ENCODE data around the gene LVRN. TPM values are rescaled to one million over a fixed set of nuclear protein-coding genes. Genes with fewer than 3 reads are reported as not detected.

The LVRN gene, protein sequence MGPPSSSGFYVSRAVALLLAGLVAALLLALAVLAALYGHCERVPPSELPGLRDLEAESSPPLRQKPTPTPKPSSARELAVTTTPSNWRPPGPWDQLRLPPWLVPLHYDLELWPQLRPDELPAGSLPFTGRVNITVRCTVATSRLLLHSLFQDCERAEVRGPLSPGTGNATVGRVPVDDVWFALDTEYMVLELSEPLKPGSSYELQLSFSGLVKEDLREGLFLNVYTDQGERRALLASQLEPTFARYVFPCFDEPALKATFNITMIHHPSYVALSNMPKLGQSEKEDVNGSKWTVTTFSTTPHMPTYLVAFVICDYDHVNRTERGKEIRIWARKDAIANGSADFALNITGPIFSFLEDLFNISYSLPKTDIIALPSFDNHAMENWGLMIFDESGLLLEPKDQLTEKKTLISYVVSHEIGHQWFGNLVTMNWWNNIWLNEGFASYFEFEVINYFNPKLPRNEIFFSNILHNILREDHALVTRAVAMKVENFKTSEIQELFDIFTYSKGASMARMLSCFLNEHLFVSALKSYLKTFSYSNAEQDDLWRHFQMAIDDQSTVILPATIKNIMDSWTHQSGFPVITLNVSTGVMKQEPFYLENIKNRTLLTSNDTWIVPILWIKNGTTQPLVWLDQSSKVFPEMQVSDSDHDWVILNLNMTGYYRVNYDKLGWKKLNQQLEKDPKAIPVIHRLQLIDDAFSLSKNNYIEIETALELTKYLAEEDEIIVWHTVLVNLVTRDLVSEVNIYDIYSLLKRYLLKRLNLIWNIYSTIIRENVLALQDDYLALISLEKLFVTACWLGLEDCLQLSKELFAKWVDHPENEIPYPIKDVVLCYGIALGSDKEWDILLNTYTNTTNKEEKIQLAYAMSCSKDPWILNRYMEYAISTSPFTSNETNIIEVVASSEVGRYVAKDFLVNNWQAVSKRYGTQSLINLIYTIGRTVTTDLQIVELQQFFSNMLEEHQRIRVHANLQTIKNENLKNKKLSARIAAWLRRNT
- total RNA-seq (2022; extraction: Qiagen RNA extraction; ENCODE audit: low read depth): 0.07 to 0.19 TPM (median 0.17 TPM) in 5 replicates

DNA sequence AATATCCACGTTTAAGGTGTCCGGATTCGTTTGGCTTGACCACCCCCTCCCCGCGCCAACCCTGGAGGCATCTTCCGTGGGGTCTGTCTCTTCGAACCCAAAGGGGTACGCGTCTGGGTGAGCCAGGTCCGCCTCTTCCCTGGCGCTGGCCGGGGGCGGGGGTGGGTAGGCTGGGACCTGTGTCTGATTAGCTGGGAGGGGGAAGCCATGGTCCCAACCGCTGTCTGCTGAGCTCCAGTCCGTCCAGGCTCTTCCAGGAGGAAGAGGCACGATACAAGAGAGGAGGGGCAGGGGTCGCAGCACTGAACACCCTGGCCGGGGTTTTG is at the start of gene LVRN:
Gene LVRN (plus strand): TSS at position 237 of the 326 bp plus-strand sequence. CDS start 143 bp downstream, outside the sequence.

DNA sequence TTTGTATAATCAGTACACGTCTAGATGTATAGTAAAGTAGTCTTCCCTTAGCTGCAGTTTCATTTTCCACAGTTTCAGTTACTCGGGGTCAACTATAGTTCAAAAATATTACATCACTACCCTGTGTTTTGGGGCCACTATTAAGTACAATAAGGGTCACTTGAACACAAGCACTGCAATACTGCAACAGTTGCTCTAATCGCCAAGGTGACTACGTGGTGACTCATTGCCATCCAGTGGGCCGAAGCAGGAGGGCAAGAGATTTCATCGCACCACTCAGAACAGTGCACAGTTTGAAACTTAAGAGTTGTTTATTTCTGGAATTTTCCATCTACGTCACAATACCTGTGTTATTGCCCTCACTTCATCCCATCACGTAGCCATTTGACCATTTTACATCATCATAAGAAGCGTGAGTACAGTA is 69.8 kb downstream of the LVRN start, which contains the start of gene ARL14EPL:
Gene ARL14EPL (plus strand): TSS at position 379 of the 424 bp plus-strand sequence. CDS start 18,994 bp downstream, outside the sequence.

Other genes with a start within 250 kb of the LVRN start
- gene CDO1, start 145.8 kb upstream of the LVRN start, total RNA-seq (2022; extraction: Qiagen RNA extraction; ENCODE audit: low read depth): not detected in 5 replicates
- 46.8 to 59.0 TPM (median 53.1 TPM) in 5 replicates for gene ATG12, start 120.9 kb upstream of the LVRN start, total RNA-seq (2022; extraction: Qiagen RNA extraction; ENCODE audit: low read depth)
- gene AP3S1, start 120.5 kb upstream of the LVRN start, total RNA-seq (2022; extraction: Qiagen RNA extraction; ENCODE audit: low read depth): 53.2 to 85.5 TPM (median 77.4 TPM) in 5 replicates
- 0.09 to 0.54 TPM (median 0.29 TPM) in 4 of 5 replicates, not detected in the other for gene ARL14EPL, start 70.0 kb downstream of the LVRN start, total RNA-seq (2022; extraction: Qiagen RNA extraction; ENCODE audit: low read depth)
- 36.4 to 42.6 TPM (median 38.9 TPM) in 5 replicates for gene COMMD10, start 122.5 kb downstream of the LVRN start, total RNA-seq (2022; extraction: Qiagen RNA extraction; ENCODE audit: low read depth)

Measured in A549 treated with DMSO at 1 μM for 4 hours (cell line).